Liver (tissue), 9 donors: Measurements from ENCODE around the gene GLIPR2. TPM values are rescaled to one million over a fixed set of nuclear protein-coding genes. Genes with fewer than 3 reads are reported as not detected.

Experiments used
- DNase-seq: peaks from one replicate; pipeline ENCODE4 v3.0.0-alpha.2; 2017; ENCODE audit warnings: low spot score
- H3K27ac ChIP-seq, 2 donors: one replicate each; pipeline ENCODE4 v1.7.0; 2013; ENCODE audit warnings: inconsistent platforms in 2 of 2, low read length in 2 of 2, control low read depth in 1 of 2, low read depth in 1 of 2, mild to moderate bottlenecking in 1 of 2
- H3K27me3 ChIP-seq, 4 donors: one replicate each; pipeline versions ENCODE4 v1.6.1 to v1.7.0; 2013; ENCODE audit warnings: low read length in 3 of 4, inconsistent platforms in 1 of 4, mild to moderate bottlenecking in 1 of 4, moderate library complexity in 1 of 4; ENCODE audit not compliant: control insufficient read depth in 4 of 4, insufficient read depth in 4 of 4
- H3K36me3 ChIP-seq, 4 donors: one replicate each; pipeline versions ENCODE4 v1.6.1 to v1.7.0; 2013; ENCODE audit warnings: low read length in 3 of 4, mild to moderate bottlenecking in 3 of 4, low read depth in 1 of 4, moderate library complexity in 1 of 4; ENCODE audit not compliant: control insufficient read depth in 4 of 4, insufficient read depth in 3 of 4
- H3K4me1 ChIP-seq, 4 donors: one replicate each; pipeline versions ENCODE4 v1.6.1 to v1.7.0; 2013; ENCODE audit warnings: low read length in 3 of 4, mild to moderate bottlenecking in 3 of 4, moderate library complexity in 1 of 4; ENCODE audit not compliant: control insufficient read depth in 4 of 4, insufficient read depth in 4 of 4
- H3K4me3 ChIP-seq, 3 donors: one replicate each; pipeline versions ENCODE4 v1.6.1 to v1.7.0; 2013; ENCODE audit warnings: low read length in 3 of 3, control low read depth in 1 of 3, low read depth in 1 of 3, mild to moderate bottlenecking in 1 of 3
- H3K9ac ChIP-seq, 2 donors: one replicate each; pipeline ENCODE4 v1.7.0; 2013; ENCODE audit warnings: low read length in 2 of 2, mild to moderate bottlenecking in 2 of 2, moderate library complexity in 2 of 2, control low read depth in 1 of 2, low read depth in 1 of 2
- H3K9me3 ChIP-seq, 4 donors: one replicate each; pipeline versions ENCODE4 v1.6.1 to v1.7.0; 2013; ENCODE audit warnings: low read length in 3 of 4; ENCODE audit not compliant: control insufficient read depth in 4 of 4
- EGR1 ChIP-seq, 2 donors: IDR thresholded peaks; 2 replicates each; pipeline ENCODE4 v1.6.1; 2016 to 2018; ENCODE audit warnings: antibody characterized with exemption in 2 of 2, low read depth in 2 of 2
- FOXA1 ChIP-seq: IDR thresholded peaks from 2 replicates; pipeline ENCODE4 v1.6.1; 2016; ENCODE audit warnings: antibody characterized with exemption
- FOXA2 ChIP-seq: IDR thresholded peaks from 2 replicates; pipeline ENCODE4 v1.6.1; 2016; ENCODE audit warnings: antibody characterized with exemption
- GABPA ChIP-seq, 2 donors: IDR thresholded peaks in 1 of 2; conservative IDR thresholded peaks in 1 of 2; 2 replicates each; pipeline ENCODE4 v1.6.1; 2016; ENCODE audit warnings: antibody characterized with exemption in 2 of 2, mild to moderate bottlenecking in 1 of 2, moderate library complexity in 1 of 2
- HNF4A ChIP-seq, 2 donors: conservative IDR thresholded peaks; 2 replicates each; pipeline ENCODE4 v1.6.1; 2016; ENCODE audit warnings: antibody characterized with exemption in 2 of 2, mild to moderate bottlenecking in 2 of 2
- HNF4G ChIP-seq: IDR thresholded peaks from 2 replicates; pipeline ENCODE4 v1.6.1; 2016; ENCODE audit warnings: antibody characterized with exemption
- JUND ChIP-seq, 2 donors: IDR thresholded peaks; 2 replicates each; pipeline ENCODE4 v1.6.1; 2016; ENCODE audit warnings: antibody characterized with exemption in 2 of 2
- NR2F2 ChIP-seq: IDR thresholded peaks from 2 replicates; pipeline ENCODE4 v1.6.1; 2016; ENCODE audit warnings: antibody characterized with exemption
- RXRA ChIP-seq, 2 donors: IDR thresholded peaks; 2 replicates each; pipeline ENCODE4 v1.6.1; 2017 to 2018; ENCODE audit warnings: antibody characterized with exemption in 2 of 2, mild to moderate bottlenecking in 1 of 2
- SP1 ChIP-seq: IDR thresholded peaks from 2 replicates; pipeline ENCODE4 v1.6.1; 2018; ENCODE audit warnings: antibody characterized with exemption, mild to moderate bottlenecking
- TAF1 ChIP-seq: conservative IDR thresholded peaks from 2 replicates; pipeline ENCODE4 v1.6.1; 2016; ENCODE audit warnings: antibody characterized with exemption, mild to moderate bottlenecking
- YY1 ChIP-seq: IDR thresholded peaks from 2 replicates; pipeline ENCODE4 v1.6.1; 2016; ENCODE audit warnings: antibody characterized with exemption, mild to moderate bottlenecking
- WGBS: extraction: QIAGEN DNeasy Blood & Tissue Kit; methylation state at CpG from one replicate; pipeline ENCODE4 v1.1.7; 2013; 5-methylcytosine and 5-hydroxymethylcytosine counted together
- polyA plus RNA-seq, 2 donors: library from polyadenylated mRNA; stranded (reverse) in 1 of 2; unstranded in 1 of 2; fragments of 200-250 nt in 1 of 2; fragments of >200 nt in 1 of 2; fragmentation: Nextera tagmentation in 1 of 2; extraction: Ambion mirVana in 1 of 2; gene quantifications; one replicate each; pipeline versions ENCODE4 v1.2.1 to v1.2.3, GENCODE V29; 2013 to 2015
- total RNA-seq, 2 donors: library from RNA; depleted of rRNA; stranded (reverse); fragments of >200 nt; gene quantifications; one replicate each; pipeline ENCODE4 v1.2.3, GENCODE V29; 2014
- TF ChIP-seq, protein P1 (sequence below): IDR thresholded peaks from 2 replicates; pipeline ENCODE4 v1.6.1; 2016; ENCODE audit warnings: antibody characterized with exemption
- TF ChIP-seq, protein P2 (sequence below): IDR thresholded peaks from 2 replicates; pipeline ENCODE4 v1.6.1; 2016; ENCODE audit warnings: antibody characterized with exemption
- TF ChIP-seq, protein P3 (sequence below): IDR thresholded peaks from 2 replicates; pipeline ENCODE4 v1.6.1; 2016; ENCODE audit warnings: antibody characterized with exemption
- TF ChIP-seq, protein P4 (sequence below): fragments of 150-350 bp; IDR thresholded peaks from 2 replicates; pipeline ENCODE4 v1.5.1; 2017; ENCODE audit warnings: improper control_type of control experiment, low read depth, low read length; ENCODE audit not compliant: missing input control
- TF ChIP-seq, protein P5 (sequence below): IDR thresholded peaks from 2 replicates; pipeline ENCODE4 v1.6.1; 2016; ENCODE audit warnings: antibody characterized with exemption, mild to moderate bottlenecking
- donor health status: healthy.
- donor health status: healthy.
- donor health status: healthy.
- donor health status: healthy.
- donor health status: healthy.

GLIPR2 gene
- total and polyA plus RNA-seq, 4 donors: 1.7 to 17.6 (median 2.9) TPM

DNA sequence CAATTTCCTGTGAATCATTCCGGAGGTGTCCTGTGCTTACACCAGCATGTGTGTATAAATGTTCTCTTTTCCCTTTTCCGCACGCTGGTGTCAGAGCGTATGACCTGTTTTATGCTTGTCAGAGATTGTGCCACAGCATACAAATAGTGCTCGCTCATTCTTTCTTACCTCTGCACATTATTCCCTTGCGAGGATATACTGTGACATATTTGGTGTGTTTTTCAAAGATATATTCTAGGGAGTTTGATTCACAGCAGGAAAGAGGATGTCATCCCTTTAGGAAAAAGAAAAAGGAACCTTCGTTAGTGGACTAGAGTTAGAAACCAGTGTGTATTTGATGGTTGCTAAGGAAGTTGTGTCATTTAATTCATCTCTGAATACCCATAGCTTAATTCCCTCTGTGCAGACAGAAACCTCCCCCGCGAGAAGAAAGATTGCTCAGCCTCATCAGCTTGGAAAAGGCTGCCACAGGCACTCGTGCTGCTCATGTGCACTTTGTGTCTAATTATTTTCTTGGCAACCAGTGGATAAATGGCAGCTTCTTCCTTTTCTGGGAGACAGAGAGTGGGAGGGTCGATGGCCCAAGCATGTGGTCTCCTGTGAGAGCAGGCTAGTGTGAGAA is 17.9 kb downstream of the GLIPR2 start:
- H3K4me1 ChIP-seq: peaks cover 0 to 8% (median under 1%) of the 10 kb centered on the region in 4 donors
- peak in 1 of 2 donors; percentile 3 for TF ChIP-seq RXRA (IDR thresholded peaks at IDR 0.05)
- TF ChIP-seq GABPA (IDR thresholded peaks at IDR 0.05 in 1 of 2, conservative IDR thresholded peaks at IDR 0.05 in 1 of 2): no peak
- TF ChIP-seq NR2F2: peak; percentile 34
- TF ChIP-seq HNF4G: no peak
- 61% methylated on average over 11 of the region's 11 CpGs for WGBS

DNA sequence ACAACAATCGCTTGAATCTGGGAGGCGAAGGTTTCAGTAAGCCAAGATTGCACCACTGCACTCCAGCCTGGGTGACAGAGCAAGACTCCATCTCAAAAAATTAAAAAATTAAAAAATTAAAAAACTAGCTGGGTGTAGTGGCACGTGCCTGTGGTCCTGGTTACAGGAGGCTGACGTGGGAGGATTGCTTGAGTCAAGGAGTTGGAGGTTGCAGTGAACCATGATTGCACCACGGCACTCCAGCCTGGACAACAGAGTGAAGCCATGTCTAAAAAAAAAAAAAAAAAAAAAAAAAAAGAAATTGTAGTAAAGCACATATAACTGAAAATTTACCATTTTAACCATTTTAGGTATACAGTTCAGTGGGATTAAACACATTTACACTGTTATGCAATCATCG is 19.6 kb downstream of the GLIPR2 start:
- H3K36me3 ChIP-seq: no peaks in the 10 kb centered on the region
- H3K9ac ChIP-seq: no peak overlapping the region
- no peaks in the 10 kb centered on the region for H3K9me3 ChIP-seq
- H3K27ac ChIP-seq: no peak overlapping the region
- no peak overlapping the region for H3K4me3 ChIP-seq
- WGBS: 92% methylated on average over 6 of the region's 6 CpGs
- DNase-seq: no peak
- H3K4me1 ChIP-seq: peaks cover 0 to 6% (median 0%) of the 10 kb centered on the region in 4 donors
- TF ChIP-seq, protein P1, sequence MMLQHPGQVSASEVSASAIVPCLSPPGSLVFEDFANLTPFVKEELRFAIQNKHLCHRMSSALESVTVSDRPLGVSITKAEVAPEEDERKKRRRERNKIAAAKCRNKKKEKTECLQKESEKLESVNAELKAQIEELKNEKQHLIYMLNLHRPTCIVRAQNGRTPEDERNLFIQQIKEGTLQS: no peak
- TF ChIP-seq EGR1 (IDR thresholded peaks at IDR 0.05; ENCODE audit: low read depth in 2 of 2): no peak
- TF ChIP-seq, protein P2, sequence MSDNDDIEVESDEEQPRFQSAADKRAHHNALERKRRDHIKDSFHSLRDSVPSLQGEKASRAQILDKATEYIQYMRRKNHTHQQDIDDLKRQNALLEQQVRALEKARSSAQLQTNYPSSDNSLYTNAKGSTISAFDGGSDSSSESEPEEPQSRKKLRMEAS: no peak
- no peak for TF ChIP-seq JUND (IDR thresholded peaks at IDR 0.05)
- TF ChIP-seq RXRA (IDR thresholded peaks at IDR 0.05): no peak
- TF ChIP-seq, protein P3, sequence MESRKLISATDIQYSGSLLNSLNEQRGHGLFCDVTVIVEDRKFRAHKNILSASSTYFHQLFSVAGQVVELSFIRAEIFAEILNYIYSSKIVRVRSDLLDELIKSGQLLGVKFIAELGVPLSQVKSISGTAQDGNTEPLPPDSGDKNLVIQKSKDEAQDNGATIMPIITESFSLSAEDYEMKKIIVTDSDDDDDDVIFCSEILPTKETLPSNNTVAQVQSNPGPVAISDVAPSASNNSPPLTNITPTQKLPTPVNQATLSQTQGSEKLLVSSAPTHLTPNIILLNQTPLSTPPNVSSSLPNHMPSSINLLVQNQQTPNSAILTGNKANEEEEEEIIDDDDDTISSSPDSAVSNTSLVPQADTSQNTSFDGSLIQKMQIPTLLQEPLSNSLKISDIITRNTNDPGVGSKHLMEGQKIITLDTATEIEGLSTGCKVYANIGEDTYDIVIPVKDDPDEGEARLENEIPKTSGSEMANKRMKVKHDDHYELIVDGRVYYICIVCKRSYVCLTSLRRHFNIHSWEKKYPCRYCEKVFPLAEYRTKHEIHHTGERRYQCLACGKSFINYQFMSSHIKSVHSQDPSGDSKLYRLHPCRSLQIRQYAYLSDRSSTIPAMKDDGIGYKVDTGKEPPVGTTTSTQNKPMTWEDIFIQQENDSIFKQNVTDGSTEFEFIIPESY: no peak
- no peak for TF ChIP-seq HNF4A (conservative IDR thresholded peaks at IDR 0.05)
- no peak for TF ChIP-seq GABPA (IDR thresholded peaks at IDR 0.05 in 1 of 2, conservative IDR thresholded peaks at IDR 0.05 in 1 of 2)
- no peak for TF ChIP-seq SP1
- TF ChIP-seq FOXA2: no peak
- TF ChIP-seq TAF1: no peak
- no peak for TF ChIP-seq HNF4G
- no peak for TF ChIP-seq YY1
- TF ChIP-seq, protein P4, sequence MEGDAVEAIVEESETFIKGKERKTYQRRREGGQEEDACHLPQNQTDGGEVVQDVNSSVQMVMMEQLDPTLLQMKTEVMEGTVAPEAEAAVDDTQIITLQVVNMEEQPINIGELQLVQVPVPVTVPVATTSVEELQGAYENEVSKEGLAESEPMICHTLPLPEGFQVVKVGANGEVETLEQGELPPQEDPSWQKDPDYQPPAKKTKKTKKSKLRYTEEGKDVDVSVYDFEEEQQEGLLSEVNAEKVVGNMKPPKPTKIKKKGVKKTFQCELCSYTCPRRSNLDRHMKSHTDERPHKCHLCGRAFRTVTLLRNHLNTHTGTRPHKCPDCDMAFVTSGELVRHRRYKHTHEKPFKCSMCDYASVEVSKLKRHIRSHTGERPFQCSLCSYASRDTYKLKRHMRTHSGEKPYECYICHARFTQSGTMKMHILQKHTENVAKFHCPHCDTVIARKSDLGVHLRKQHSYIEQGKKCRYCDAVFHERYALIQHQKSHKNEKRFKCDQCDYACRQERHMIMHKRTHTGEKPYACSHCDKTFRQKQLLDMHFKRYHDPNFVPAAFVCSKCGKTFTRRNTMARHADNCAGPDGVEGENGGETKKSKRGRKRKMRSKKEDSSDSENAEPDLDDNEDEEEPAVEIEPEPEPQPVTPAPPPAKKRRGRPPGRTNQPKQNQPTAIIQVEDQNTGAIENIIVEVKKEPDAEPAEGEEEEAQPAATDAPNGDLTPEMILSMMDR: no peak
- TF ChIP-seq FOXA1: no peak
- TF ChIP-seq, protein P5, sequence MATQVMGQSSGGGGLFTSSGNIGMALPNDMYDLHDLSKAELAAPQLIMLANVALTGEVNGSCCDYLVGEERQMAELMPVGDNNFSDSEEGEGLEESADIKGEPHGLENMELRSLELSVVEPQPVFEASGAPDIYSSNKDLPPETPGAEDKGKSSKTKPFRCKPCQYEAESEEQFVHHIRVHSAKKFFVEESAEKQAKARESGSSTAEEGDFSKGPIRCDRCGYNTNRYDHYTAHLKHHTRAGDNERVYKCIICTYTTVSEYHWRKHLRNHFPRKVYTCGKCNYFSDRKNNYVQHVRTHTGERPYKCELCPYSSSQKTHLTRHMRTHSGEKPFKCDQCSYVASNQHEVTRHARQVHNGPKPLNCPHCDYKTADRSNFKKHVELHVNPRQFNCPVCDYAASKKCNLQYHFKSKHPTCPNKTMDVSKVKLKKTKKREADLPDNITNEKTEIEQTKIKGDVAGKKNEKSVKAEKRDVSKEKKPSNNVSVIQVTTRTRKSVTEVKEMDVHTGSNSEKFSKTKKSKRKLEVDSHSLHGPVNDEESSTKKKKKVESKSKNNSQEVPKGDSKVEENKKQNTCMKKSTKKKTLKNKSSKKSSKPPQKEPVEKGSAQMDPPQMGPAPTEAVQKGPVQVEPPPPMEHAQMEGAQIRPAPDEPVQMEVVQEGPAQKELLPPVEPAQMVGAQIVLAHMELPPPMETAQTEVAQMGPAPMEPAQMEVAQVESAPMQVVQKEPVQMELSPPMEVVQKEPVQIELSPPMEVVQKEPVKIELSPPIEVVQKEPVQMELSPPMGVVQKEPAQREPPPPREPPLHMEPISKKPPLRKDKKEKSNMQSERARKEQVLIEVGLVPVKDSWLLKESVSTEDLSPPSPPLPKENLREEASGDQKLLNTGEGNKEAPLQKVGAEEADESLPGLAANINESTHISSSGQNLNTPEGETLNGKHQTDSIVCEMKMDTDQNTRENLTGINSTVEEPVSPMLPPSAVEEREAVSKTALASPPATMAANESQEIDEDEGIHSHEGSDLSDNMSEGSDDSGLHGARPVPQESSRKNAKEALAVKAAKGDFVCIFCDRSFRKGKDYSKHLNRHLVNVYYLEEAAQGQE: no peak
- H3K27me3 ChIP-seq: no peaks in the 10 kb centered on the region

More for the DNA sequence above, 17.9 kb downstream of the GLIPR2 start:
- Histone ChIP-seq H3K9me3 (no peaks in the 10 kb centered on the region), H3K9ac (no peak overlapping the region), H3K27ac (peak overlapping the region; percentile 67 to 83), H3K4me3 (no peak overlapping the region), H3K27me3 (no peaks in the 10 kb centered on the region), H3K36me3 (no peaks in the 10 kb centered on the region)
- no peak for DNase-seq
